B cell (primary cell): ENCODE measurements around the gene ABCC10. TPM values are rescaled to one million over a fixed set of nuclear protein-coding genes. Genes with fewer than 3 reads are reported as not detected.

Source experiments
- ATAC-seq: fragments of 200-7000 bp; cut with Tn5 transposase; one replicate; pipeline ENCODE4 v1.10.0; 2021; ENCODE audit warnings: low read depth, mild to moderate bottlenecking, moderate number of reproducible peaks, moderate library complexity
- CTCF ChIA-PET: fragments of 350-600 bp; sonication (Branson Sonifier 250); formaldehyde crosslinking; loops from one replicate; lab custom pipeline; 2021; ENCODE audit warnings: antibody characterized with exemption, inconsistent platforms; lab: Charles Lee
- POLR2A ChIA-PET: fragments of 350-600 bp; sonication (Branson Sonifier 250); formaldehyde crosslinking; loops from one replicate; lab custom pipeline; 2021; ENCODE audit warnings: antibody characterized with exemption; lab: Charles Lee
- DNase-seq: peaks from one replicate; pipeline ENCODE4 v3.0.0; 2013
- H2AFZ ChIP-seq: 2 replicates; pipeline ENCODE4 v1.6.1; 2012; ENCODE audit warnings: mild to moderate bottlenecking, low read depth, low read length; ENCODE audit not compliant: insufficient read depth, poor library complexity, severe bottlenecking
- H3K27ac ChIP-seq, 2 donors: 1 replicate in 1 of 2; 2 replicates in 1 of 2; pipeline ENCODE4 v1.5.1; 2012 to 2013; ENCODE audit warnings: low read length in 2 of 2, mild to moderate bottlenecking in 2 of 2, moderate library complexity in 1 of 2
- H3K27me3 ChIP-seq, 4 experiments: fragments of 200-600 bp in 1 of 4; sonication (generic) in 1 of 4; replicated peaks in 1 of 4; 1 replicate in 2 of 4; 2 replicates in 2 of 4; pipeline versions ENCODE4 v1.6.1 to v1.7.0; 2013 to 2016; ENCODE audit warnings: low read length in 3 of 4, mild to moderate bottlenecking in 2 of 4, mixed read lengths in 1 of 4, moderate library complexity in 1 of 4; ENCODE audit not compliant: insufficient read depth in 4 of 4, control insufficient read depth in 3 of 4; ENCODE audit errors: control extremely low read depth in 1 of 4
- H3K36me3 ChIP-seq, 2 experiments: replicated peaks in 1 of 2; 1 replicate in 1 of 2; 2 replicates in 1 of 2; pipeline versions ENCODE4 v1.6.1 to v1.7.1; 2013; ENCODE audit warnings: low read length in 1 of 2; ENCODE audit not compliant: insufficient read depth in 2 of 2, control insufficient read depth in 1 of 2; ENCODE audit errors: control extremely low read depth in 1 of 2, extremely low read depth in 1 of 2
- H3K4me1 ChIP-seq, 2 donors: fragments of 200-600 bp in 1 of 2; sonication (generic) in 1 of 2; 1 replicate in 1 of 2; 2 replicates in 1 of 2; pipeline versions ENCODE4 v1.5.1 to v1.6.1; 2013 to 2017; ENCODE audit warnings: low read length in 2 of 2; ENCODE audit not compliant: control insufficient read depth in 2 of 2, insufficient read depth in 2 of 2
- H3K4me2 ChIP-seq: replicated peaks from 2 replicates; pipeline ENCODE3; 2012; ENCODE audit warnings: mild to moderate bottlenecking, low read depth, low read length; ENCODE audit not compliant: poor library complexity, severe bottlenecking
- H3K4me3 ChIP-seq, 5 experiments: fragments of 200-600 bp in 1 of 5; sonication (generic) in 1 of 5; 1 replicate in 3 of 5; 2 replicates in 2 of 5; pipeline versions ENCODE4 v1.5.1 to v1.7.0; 2011 to 2016; ENCODE audit warnings: low read length in 4 of 5, mild to moderate bottlenecking in 4 of 5, low read depth in 2 of 5, control low read depth in 1 of 5, moderate library complexity in 1 of 5; ENCODE audit not compliant: insufficient read depth in 1 of 5; ENCODE audit errors: control extremely low read depth in 1 of 5, extremely low read depth in 1 of 5
- H3K79me2 ChIP-seq: fragments of 200-600 bp; sonication (generic); one replicate; pipeline ENCODE4 v1.6.0; 2016; ENCODE audit warnings: low read length; ENCODE audit not compliant: control insufficient read depth, insufficient read depth
- H3K9ac ChIP-seq: fragments of 200-600 bp; sonication (generic); 2 replicates; pipeline ENCODE4 v1.6.1; 2017; ENCODE audit warnings: mild to moderate bottlenecking, low read length, moderate library complexity
- H3K9me3 ChIP-seq, 3 donors: one replicate each; pipeline versions ENCODE4 v1.6.1 to v1.7.1; 2013; ENCODE audit warnings: low read length in 2 of 3; ENCODE audit not compliant: control insufficient read depth in 2 of 3, insufficient read depth in 1 of 3; ENCODE audit errors: control extremely low read depth in 1 of 3
- H4K20me1 ChIP-seq: 2 replicates; pipeline ENCODE4 v1.6.0; 2012; ENCODE audit warnings: mild to moderate bottlenecking, low read length; ENCODE audit not compliant: insufficient read depth, control insufficient read depth, poor library complexity, severe bottlenecking
- H3K27ac Mint-ChIP-seq: one replicate; pipeline ENCODE4 v1.8.0; 2021; ENCODE audit warnings: mixed read lengths
- H3K27me3 Mint-ChIP-seq: one replicate; pipeline ENCODE4 v1.8.0; 2021; ENCODE audit warnings: mixed read lengths
- H3K4me1 Mint-ChIP-seq: one replicate; pipeline ENCODE4 v1.8.0; 2021; ENCODE audit warnings: mixed read lengths
- H3K4me3 Mint-ChIP-seq: one replicate; pipeline ENCODE4 v1.8.0; 2021; ENCODE audit warnings: mixed read lengths
- H3K9me3 Mint-ChIP-seq: one replicate; pipeline ENCODE4 v1.8.0; 2022; ENCODE audit warnings: mixed read lengths; ENCODE audit not compliant: insufficient read depth
- CTCF ChIP-seq: fragments of 200-600 bp; IDR thresholded peaks from one replicate; pipeline ENCODE4 v1.8.0; 2022; ENCODE audit warnings: antibody characterized with exemption, mild to moderate bottlenecking
- EZH2 ChIP-seq: IDR thresholded peaks from 2 replicates; pipeline ENCODE4 v1.6.1; 2012; ENCODE audit warnings: borderline replicate concordance, low read depth, mild to moderate bottlenecking, moderate library complexity, low read length; ENCODE audit not compliant: insufficient read depth, poor library complexity, severe bottlenecking
- WGBS: methylation state at CpG from one replicate; pipeline ENCODE4 v1.1.5; 2013; ENCODE audit warnings: missing lambda C conversion rate; ENCODE audit not compliant: insufficient coverage; 5-methylcytosine and 5-hydroxymethylcytosine counted together
- intact Hi-C: fragments of 100-400 bp; cut with micrococcal nuclease; formaldehyde crosslinking; loops from one replicate; pipeline ENCODE4 v1.10.0; 2022
- polyA plus RNA-seq: library from polyadenylated mRNA; depleted of rRNA; stranded (reverse); fragments of >200 nt; gene quantifications from 2 replicates; pipeline ENCODE4 v1.2.3, GENCODE V29; 2012
- small RNA-seq: library from RNA; depleted of rRNA; stranded (forward); fragments of <200 nt; gene quantifications from one replicate; pipeline ENCODE3, GENCODE V24; 2012; ENCODE audit warnings: low replicate concordance, low read depth; ENCODE audit not compliant: insufficient read length
- total RNA-seq, 2 donors: library from RNA; stranded (reverse); fragments of 120-200 nt in 1 of 2; gene quantifications; 1 replicate in 1 of 2; 2 replicates in 1 of 2; pipeline versions ENCODE4 v1.2.3 to v1.2.4, GENCODE V29; 2013 to 2022

Gene ABCC10
- total and polyA plus RNA-seq, 2 donors (not counting 1 experiment from before 2014, with no cell fraction given), result 39.5 to 71.5 TPM

DNA sequence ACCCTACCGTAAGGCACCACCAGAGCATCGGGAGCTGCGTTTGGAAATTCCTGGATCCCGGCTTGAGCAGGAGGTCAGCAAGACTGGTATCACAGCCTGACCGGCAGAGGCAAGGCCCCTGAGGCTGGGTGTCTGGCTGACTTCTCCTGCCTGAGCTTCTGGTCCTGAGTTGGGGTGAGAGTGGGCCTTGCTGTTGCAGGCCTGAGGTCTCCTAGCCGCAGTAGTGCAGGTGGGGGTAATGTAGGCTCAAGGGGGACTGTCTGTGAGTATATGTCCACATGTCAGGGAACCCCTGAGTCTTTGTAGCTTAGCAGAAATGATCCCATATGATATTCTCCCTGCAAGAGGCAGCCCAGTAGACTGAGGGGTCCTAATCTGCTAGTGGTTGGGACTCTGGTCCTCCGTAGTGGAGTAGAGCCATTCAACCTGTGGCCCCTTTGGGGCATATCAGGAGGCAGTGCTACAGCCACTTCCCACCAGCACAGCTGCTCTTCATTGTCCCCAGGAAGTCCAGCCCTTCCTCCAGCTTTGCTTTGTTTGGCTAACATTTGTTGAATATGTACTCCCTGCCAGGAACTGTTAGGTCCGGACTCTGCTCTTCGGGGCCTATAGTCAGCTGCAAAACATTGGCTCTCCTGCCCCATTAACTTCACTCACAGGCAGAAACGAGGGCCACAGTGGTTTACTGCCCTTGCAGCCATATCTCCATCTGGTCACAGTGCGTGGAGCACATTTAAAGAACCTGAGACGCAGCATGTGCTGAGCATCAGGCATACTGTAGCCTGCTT is 71.9 kb downstream of the ABCC10 start:
- no peaks in the 10 kb centered on the region for H3K27me3 Mint-ChIP-seq
- Histone ChIP-seq H3K4me1 (peaks cover 0 to 6% of the 10 kb centered on the region in 2 donors), H4K20me1 (no peaks in the 10 kb centered on the region), H2AFZ (no peak overlapping the region), H3K9ac (no peak overlapping the region), H3K27ac (no peak overlapping the region), H3K4me3 (no peak overlapping the region), H3K9me3 (no peaks in the 10 kb centered on the region), H3K27me3 (no peaks in the 10 kb centered on the region), H3K36me3 (peaks cover 0 to 72% of the 10 kb centered on the region in 2 experiments), H3K4me2 (no peak overlapping the region), H3K79me2 (peaks cover 10% of the 10 kb centered on the region)
- POLR2A ChIA-PET, result no interaction called here
- no peak overlapping the region for H3K4me3 Mint-ChIP-seq
- H3K4me1 Mint-ChIP-seq, result peaks cover 7% of the 10 kb centered on the region
- WGBS, result 95% methylated on average over 12 of the region's 12 CpGs
- H3K27ac Mint-ChIP-seq, result no peak overlapping the region
- intact Hi-C loops, result no loop called here
- no peaks in the 10 kb centered on the region for H3K9me3 Mint-ChIP-seq
- CTCF ChIA-PET, result interaction anchor here (1.2 to 3.2 kb wide), 3 partner anchors 8 to 11 kb away, joined by 3 to 11 read pairs (median 8); partner anchors contain the start of gene LRRC73
- ATAC-seq (no peak), DNase-seq (no peak)
- TF ChIP-seq EZH2, result no peak
- no peak for TF ChIP-seq CTCF

Small RNA genes within 50 kb of the gene (small RNA-seq; reads per million reads assigned to genes)
- gene MIR6780B, result not detected
- gene RNU6-1113P, result not detected

Other genes with a start within 250 kb of the ABCC10 start
- gene CUL9, start 245.3 kb upstream of the ABCC10 start, total RNA-seq, result 110 and 115 TPM in 2 replicates
- gene CUL9, start 245.3 kb upstream of the ABCC10 start, polyA plus RNA-seq, result 98.0 and 129 TPM in 2 replicates
- 25.8 and 29.0 TPM in 2 replicates for gene DNPH1, start 198.1 kb upstream of the ABCC10 start, total RNA-seq
- 46.2 and 52.8 TPM in 2 replicates for gene DNPH1, start 198.1 kb upstream of the ABCC10 start, polyA plus RNA-seq
- gene TTBK1, start 184.1 kb upstream of the ABCC10 start, total RNA-seq, result 0.07 TPM in 2 replicates
- not detected in 2 replicates for gene TTBK1, start 184.1 kb upstream of the ABCC10 start, polyA plus RNA-seq
- not detected in 2 replicates for gene SLC22A7, start 129.3 kb upstream of the ABCC10 start, total RNA-seq
- not detected in 2 replicates for gene SLC22A7, start 129.3 kb upstream of the ABCC10 start, polyA plus RNA-seq
- gene CRIP3, start 118.7 kb upstream of the ABCC10 start, total RNA-seq, result 25.8 and 27.9 TPM in 2 replicates
- 64.0 and 64.6 TPM in 2 replicates for gene CRIP3, start 118.7 kb upstream of the ABCC10 start, polyA plus RNA-seq
- 79.7 and 80.9 TPM in 2 replicates for gene ZNF318, start 57.9 kb upstream of the ABCC10 start, total RNA-seq
- gene ZNF318, start 57.9 kb upstream of the ABCC10 start, polyA plus RNA-seq, result 91.8 and 113 TPM in 2 replicates
- 0.58 TPM in 1 of 2 replicates, not detected in the other for gene DLK2, start 28.0 kb downstream of the ABCC10 start, total RNA-seq
- gene DLK2, start 28.0 kb downstream of the ABCC10 start, polyA plus RNA-seq, result 0.20 and 0.34 TPM in 2 replicates
- 57.1 and 59.1 TPM in 2 replicates for gene TJAP1, start 50.0 kb downstream of the ABCC10 start, total RNA-seq
- gene TJAP1, start 50.0 kb downstream of the ABCC10 start, polyA plus RNA-seq, result 70.7 and 79.3 TPM in 2 replicates
- 0.99 and 1.2 TPM in 2 replicates for gene LRRC73, start 82.8 kb downstream of the ABCC10 start, total RNA-seq
- 0.06 TPM in 1 of 2 replicates, not detected in the other for gene LRRC73, start 82.8 kb downstream of the ABCC10 start, polyA plus RNA-seq
- 82.1 and 92.6 TPM in 2 replicates for gene YIPF3, start 89.4 kb downstream of the ABCC10 start, total RNA-seq
- gene YIPF3, start 89.4 kb downstream of the ABCC10 start, polyA plus RNA-seq, result 64.3 and 107 TPM in 2 replicates
- gene POLR1C, start 89.5 kb downstream of the ABCC10 start, total RNA-seq, result 42.0 and 43.3 TPM in 2 replicates
- 21.4 and 26.9 TPM in 2 replicates for gene POLR1C, start 89.5 kb downstream of the ABCC10 start, polyA plus RNA-seq
- gene XPO5, start 148.5 kb downstream of the ABCC10 start, total RNA-seq, result 45.7 and 48.1 TPM in 2 replicates
- 14.4 and 17.2 TPM in 2 replicates for gene XPO5, start 148.5 kb downstream of the ABCC10 start, polyA plus RNA-seq
- gene POLH, start 148.6 kb downstream of the ABCC10 start, total RNA-seq, result 24.8 and 26.4 TPM in 2 replicates
- 8.9 and 14.7 TPM in 2 replicates for gene POLH, start 148.6 kb downstream of the ABCC10 start, polyA plus RNA-seq
- 103 and 122 TPM in 2 replicates for gene GTPBP2, start 201.7 kb downstream of the ABCC10 start, total RNA-seq
- 80.8 and 101 TPM in 2 replicates for gene GTPBP2, start 201.7 kb downstream of the ABCC10 start, polyA plus RNA-seq
- 34.6 and 35.4 TPM in 2 replicates for gene MAD2L1BP, start 208.3 kb downstream of the ABCC10 start, total RNA-seq
- gene MAD2L1BP, start 208.3 kb downstream of the ABCC10 start, polyA plus RNA-seq, result 31.5 and 32.7 TPM in 2 replicates
- 0.15 TPM in 1 of 2 replicates, not detected in the other for gene RSPH9, start 217.5 kb downstream of the ABCC10 start, total RNA-seq
- gene RSPH9, start 217.5 kb downstream of the ABCC10 start, polyA plus RNA-seq, result 0.04 TPM in 1 of 2 replicates, not detected in the other